H1 (cell line): ENCODE data around the gene C8B. TPM values are rescaled to one million over a fixed set of nuclear protein-coding genes. Genes with fewer than 3 reads are reported as not detected.

Source experiments
- CHD2 ChIP-seq: IDR thresholded peaks from 2 replicates; pipeline ENCODE4 v1.6.1; 2012; ENCODE audit warnings: low read length, improper control_type of control experiment
- HDAC6 ChIP-seq: IDR thresholded peaks from one replicate; pipeline ENCODE4 v1.7.1; 2012; ENCODE audit warnings: low read depth, mild to moderate bottlenecking, inconsistent platforms, low read length, moderate library complexity
- polyA plus RNA-seq, 7 experiments: library from polyadenylated mRNA; depleted of rRNA in 3 of 7; stranded (reverse) in 5 of 7; unstranded in 2 of 7; fragments of >200 nt in 5 of 7; fragments of 200-250 nt in 2 of 7; gene quantifications; 1 replicate in 5 of 7; 2 replicates in 1 of 7; 4 replicates in 1 of 7; pipeline versions ENCODE4 v1.2.1 to v1.2.3, GENCODE V29; 2011 to 2013; ENCODE audit warnings: missing spikeins in 2 of 7, mixed read lengths in 2 of 7
- total RNA-seq: library from RNA; stranded (reverse); fragmentation: NEBNext Ultra II Directional; extraction: Animal tissue kit (Norgen Biotek cat#: 25700); gene quantifications from 2 replicates; pipeline ENCODE4 v1.2.1, GENCODE V29; 2021

C8B gene
- total and polyA plus RNA-seq, 2 of the 8 experiments (the other 6 are each of a cell fraction or from before 2014, with no cell fraction given): not detected

DNA sequence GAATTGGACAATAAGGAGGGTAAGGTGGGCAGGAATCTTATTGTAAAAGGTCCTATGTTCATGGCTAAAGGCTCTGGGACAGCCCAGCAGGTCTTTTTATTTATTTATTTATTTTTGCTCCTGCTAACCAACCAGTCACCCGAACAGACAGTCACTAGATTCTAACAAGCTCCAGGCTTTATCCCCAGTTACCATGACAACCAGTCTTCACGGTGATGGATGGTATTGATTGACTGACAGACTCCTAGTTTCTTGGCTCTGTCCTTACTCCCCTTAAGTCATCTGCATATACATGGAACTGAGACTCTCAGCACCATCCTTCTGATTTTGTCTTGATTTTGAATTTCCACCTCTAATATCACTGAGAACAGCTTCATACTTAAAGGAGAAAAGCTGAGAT lies 66.9 kb downstream of the C8B start (continued):
- TF ChIP-seq HDAC6: no peak
- no peak for TF ChIP-seq CHD2
- TF ChIP-seq, all 59 proteins: peak for 0
